Limb (tissue), 2 donors: ENCODE data around the gene CD247.

ENCODE experiments used
- DNase-seq, 2 donors: peaks; one replicate each; pipeline ENCODE4 v3.0.0-alpha.2; 2016; ENCODE audit errors: extremely low spot score in 2 of 2

CD247 gene

DNA sequence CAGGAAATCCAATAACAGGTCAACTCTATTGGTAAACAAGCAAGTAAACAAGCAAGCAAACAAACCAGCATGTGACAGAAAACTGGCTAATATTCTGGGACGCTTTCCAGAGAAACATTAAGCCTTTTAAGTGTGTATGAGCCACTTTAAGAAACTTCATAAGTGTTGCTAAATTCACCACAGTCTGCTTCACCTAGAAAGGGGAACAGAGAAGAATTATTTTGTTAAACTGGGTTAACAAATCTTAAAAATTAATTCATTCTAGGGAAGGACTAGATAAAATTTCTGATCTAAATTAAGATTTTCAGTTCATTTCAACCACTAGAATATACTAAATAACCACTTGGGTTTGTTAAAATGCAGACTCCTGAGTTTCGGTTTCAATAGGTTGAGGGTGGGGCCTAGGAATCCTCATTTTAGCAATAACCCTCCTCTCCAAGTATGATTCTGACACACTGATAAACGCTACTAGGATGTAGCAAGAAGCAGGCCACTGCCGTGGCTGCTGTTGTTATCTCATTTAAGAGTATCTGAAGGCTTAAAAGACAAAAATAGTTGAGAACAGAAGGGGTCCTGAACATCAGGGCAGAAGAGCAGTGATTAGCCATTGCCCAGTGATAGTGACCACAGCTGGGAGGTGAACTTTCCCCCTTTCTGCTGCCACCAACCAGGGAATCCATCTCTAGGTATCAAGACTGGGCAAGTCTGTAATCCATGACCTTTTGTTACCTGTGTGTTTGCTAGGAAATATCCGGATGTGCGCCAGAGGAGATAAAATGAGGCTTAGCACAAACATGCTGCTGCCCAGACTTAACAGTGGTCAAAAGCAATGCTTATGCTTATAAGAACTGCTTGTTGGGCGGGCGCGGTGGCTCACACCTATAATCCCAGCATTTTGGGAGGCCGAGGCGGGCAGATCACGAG, 24.0 kb upstream of the CD247 start:
- DNase-seq, result no peak

DNA sequence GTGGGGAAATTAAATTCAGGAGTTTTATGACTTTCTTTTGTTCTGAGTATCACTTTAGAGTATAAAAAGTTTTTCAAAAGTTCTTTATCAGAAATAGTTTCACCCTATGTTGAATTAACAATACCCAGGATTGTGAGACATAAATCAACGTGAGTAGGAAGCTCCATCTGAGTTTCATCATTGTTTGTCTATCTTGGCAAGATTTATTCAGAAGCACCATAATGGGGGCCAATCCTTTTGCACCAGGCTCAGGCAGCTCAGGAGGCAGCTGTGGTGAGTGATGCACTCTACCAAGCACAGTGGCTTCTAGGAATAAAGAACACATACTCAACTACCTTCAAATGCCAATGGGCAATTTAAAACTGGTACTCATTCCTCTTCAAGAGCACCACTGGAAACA, 23.3 kb upstream of the CD247 start:
- no peak for DNase-seq

DNA sequence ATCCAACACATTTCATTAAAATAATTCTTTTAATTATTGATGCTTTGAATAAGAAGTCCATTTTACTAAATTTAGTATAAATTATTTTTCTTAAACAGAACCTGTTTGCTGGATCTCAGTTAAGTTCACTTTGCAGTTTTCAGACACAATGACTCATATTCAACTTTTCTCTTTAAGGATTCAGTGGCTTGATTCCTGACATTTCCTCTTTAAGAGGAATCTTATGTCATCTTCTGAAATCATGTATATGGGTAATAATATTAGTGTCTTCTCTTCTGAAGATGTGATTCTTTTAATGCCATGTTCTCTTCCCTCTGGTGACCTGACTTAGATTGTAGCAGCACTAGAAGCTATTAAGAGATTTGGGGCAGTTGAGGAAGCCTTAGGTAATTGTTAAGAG, 22.7 kb upstream of the CD247 start:
- DNase-seq, result no peak

DNA sequence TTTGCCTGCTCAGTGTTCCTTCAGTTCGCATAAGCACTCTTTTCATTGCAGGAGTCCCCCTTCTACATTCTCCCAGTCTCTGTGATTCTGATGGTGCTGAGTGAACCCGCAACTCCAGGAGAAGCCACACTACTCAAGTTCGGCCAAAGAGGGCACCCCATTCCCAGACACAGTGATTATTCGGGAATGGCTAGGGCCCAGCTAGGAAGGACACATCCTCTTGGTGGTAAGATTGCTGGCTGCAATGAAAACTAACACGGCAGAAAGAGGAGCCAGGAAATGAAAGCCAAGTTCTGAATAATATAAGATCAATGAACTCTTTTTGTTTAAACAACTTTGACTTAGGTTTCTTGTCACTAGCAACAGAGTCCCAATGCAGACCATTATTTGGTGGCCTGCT, 20.3 kb upstream of the CD247 start:
- no peak for DNase-seq

DNA sequence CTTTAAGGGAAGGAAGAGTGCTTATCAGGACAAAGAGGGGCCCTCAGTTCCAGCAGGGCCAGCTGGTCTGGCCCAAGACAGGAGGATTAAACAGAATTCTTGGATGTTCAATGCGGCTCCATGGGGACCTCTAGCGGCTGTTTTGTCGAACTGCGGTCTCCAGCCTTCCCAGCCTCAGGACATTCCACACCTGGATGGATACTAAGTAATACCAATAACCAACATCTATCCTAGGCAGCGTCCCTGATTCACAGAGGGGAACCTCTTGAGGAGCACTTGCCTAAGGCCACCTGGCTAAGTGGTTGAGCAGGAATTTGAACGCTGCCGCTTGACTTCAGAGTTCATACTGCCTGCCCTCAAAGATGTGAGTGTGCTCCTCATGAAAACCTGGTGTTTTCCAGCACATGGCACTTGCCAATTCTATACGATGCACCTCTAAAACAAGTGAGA, 15.5 kb upstream of the CD247 start:
- peak; percentile 71 to 84 for DNase-seq

DNA sequence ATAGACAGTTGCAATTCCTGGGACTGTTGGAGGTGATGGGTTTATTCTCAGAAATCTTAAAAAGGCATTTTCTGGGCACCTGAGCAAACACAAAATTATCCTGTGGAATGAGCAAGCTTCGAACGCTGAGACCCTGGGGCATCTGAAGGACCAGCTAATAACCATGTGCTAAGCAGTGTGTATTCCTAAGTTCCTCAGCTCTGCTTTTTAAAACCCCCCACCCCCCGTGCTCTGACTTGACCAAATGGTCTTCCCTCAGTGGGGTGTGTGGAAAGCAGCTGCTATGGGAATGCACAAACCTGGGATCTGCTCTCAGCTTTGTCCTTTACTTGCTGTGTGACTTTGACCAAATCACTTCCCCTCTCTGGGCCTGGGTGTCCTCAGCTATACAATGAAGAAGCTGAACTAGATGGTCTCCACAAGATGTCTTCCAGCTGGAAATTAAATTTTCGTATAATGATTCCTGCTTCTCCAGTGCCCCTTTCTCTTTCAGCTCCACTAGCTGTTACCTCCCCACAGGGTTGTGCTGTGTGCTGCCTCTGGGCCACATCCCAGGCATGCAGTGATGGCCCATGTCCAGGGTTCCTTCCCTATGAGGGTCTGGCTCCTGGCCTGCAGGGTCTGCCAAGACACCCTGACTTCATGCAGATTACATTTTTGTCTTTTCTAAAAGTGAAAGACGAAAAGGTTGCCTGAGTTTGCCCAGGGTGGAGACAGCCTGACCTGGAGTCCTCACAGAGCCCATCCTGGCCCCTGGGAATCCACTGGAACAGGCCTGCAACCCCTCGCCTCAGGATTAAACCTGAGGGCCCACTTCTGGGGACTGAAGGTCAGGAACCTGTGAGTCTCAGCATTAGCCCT, 14.9 kb upstream of the CD247 start:
- DNase-seq, result peak in 1 of 2 donors; percentile 38

DNA sequence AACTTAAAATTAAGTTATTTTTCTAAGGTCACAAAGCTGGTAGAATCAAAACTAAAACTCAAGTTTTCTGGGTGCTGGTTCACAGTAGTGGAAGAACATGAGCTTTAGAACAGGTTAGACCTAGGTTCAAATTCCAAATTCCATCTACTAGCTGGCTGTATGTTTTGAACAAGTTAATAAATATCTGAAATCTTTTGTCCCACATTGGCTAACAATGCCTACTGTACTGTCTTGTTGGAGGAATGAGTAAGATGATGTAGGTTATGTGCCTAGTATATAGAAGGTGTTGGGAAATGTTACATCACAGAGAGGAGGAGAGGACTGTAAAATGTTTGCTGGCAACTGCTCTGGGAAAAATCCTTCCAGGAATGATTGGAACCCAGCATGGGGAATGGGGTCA, 14.0 kb upstream of the CD247 start:
- DNase-seq, result no peak

DNA sequence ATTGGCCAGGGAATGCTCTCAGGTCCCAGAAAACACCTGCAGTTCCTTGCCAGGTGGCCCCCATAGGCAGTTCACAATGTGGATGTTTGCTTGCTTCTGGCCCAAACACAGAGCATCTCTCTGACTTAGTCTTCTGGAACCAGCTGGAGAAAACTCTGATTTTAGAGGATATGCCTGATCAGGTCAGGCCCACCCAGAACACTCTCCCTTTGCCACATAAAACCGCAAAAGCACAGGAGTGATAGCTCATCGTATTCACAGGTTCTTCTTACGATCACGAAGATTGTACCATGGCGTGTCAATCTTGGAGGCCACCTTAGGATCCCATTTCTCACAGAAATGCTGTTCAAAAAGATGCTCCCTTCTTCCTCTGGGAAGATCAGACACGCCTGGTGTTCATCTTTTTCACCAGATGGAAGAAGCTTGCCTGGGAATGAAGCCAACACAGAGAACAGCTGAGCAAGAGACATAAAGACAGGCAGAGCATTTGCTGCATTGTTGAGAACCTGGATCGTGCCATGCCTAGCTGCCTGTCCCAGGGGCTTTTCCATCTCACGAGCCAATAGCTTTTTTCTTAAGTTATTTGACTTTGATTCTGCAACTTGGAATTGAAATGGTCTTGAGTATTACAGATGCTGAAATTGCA, 11.6 kb upstream of the CD247 start:
- DNase-seq, result peak; percentile 58 to 81

DNA sequence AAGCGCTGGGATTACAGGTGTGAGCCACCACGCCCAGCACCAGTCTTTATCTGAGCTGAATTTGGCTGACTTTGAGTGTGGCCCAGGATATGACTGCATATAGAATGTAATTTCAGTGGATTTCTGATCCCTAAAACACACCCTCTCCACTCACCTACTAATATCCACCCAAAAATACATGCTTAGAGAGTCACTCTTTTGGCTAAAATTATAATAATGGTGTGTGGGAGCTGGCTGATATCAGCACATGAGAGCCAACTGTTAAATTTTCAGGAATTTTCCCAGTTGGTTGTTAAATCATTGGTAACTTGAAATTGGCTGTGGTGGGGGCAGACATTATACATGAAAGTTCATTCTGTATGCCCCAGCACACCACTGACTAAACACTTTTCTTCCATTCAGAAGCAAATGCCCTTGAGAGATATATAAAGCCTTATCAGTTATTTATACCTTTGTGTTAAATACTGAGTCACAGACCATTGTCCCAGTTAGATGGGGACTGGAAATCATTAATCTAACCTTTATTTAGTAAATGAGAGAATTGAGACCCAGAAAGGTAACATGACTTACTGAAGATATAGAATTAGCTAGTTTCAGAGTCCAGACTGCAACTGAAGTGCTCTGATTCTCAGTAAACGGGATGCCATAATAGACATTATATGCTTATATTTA, 9.9 kb upstream of the CD247 start:
- no peak for DNase-seq

DNA sequence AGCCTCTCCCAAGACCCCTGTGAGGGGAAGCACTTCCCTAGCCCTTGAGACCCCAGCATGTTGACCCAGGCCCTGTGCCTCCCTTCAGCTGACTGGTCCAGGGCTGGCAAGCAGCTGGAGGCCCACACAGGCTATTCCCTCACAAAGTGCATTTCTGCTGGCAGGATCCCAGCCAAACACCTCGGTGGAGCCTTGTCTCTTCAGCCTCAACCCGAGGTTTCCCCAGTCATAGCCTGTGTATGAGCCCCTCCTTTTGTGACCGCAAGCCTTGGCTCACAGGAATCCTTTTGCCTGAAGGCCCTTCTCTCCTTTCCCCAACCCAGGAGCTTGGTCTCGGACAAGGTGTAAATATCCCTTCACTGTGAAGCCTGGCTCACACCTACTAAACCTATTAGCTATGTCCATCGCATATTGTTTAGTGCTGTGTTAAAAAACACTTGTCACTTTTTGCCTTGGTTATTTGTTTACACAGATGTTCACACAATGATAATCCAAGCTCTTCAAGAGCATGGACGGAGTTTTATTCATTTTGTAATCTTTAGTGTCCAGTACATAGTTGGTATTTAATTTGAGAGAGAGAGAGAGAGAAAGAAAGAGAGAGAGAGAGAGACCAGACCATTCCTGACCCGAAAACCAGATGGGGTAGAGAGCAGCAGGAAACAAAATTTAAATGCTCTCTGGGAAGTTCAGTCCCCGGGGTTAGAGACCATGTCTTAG, 8.5 kb upstream of the CD247 start:
- DNase-seq, result no peak

DNA sequence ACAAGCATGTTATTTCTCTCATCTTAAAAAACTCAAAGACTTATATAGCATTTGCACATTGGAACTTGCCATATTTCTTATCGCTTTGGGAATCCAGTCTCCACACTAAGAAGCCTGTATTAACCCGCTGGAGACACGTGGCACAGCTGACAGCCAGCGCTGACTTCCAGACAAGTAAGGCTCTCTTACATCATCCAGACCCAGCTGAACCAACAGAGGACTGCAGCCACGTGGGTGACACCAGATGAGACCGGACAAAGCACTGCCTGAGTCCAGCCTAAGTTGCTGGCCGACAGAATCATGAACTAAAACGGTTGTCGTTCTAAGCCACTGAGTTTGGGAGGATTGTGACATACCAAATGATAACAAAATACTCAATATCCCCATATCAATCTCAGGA, 6.3 kb upstream of the CD247 start:
- DNase-seq, result no peak

DNA sequence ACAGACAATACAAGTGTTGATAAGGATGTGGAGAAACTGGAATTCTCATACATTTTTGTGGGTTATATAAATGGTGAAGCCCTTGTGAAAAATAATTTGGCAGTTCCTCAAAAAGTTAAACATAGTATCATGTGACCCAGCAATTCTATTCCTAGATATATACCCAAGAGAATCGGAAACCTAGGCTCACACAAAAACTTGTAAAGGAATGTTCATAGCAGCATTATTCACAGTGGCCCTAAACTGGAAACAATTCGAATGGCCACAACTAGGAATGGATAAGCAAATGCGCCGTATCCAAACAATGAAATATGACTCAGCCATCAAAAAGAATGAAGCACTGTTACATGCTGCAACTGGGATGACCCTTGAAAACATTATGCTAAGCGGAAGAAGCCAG, 3.9 kb upstream of the CD247 start:
- DNase-seq, result no peak

DNA sequence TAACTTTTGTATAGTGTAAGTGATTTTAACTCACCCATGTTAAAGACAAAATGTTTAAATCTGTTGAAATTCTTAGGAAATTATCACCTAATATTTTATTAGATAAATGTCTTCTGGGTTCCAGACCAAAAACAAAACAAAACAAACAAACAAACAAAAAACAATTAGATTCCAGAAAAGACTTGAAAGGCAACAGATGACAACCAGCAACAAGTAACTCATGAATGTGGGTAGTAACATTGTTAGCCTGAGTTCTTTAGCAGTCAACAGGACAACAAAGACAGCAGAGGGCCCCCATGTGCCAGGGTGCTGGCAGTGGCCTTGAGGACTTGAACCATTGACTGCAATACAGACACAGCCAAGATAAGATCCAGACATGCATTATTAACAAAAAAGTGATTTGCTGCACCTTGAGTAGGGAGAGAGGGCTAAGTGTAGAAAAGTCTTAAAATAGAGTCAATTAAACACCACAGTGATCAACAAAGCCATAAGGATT, 2.4 kb upstream of the CD247 start:
- DNase-seq, result no peak

DNA sequence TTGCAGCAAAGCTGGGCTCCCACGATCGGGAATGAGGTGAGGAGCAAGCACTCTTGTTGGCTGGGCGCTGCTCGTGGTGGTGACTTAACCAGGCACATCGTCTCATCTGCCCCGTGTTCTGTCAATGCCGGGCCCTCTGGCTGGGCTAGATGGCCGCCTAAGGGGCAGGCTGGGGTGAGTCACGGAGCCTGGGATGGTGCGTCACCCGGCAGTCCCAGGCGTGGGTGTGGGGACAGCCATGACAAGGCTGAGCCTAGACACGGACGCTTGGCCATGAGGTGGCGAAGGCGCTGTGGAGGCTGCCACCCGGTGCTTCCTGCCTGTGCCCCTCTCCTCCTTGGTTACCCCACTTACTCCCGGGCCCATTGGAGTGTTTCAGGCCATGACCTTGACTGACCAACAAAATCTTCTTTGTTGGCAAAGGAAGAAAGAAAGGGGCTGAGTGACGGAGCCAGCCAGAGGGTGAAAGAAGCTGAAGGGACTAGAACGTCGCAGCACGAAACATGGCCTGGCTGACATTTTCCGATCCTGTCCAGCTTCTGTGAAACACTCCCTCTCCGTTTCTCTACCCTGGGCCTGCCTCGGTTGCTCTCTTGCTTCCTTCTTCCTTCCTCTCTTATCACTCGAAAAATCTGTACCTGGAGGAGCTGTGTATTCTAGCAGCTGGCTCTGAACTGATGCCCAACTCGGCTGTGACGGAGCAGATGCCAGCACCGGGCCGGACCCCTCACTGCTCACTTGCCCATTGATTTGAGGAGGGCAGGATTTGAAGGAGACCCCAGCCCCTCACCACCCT, 596 bp downstream of the CD247 start:
- no peak for DNase-seq

DNA sequence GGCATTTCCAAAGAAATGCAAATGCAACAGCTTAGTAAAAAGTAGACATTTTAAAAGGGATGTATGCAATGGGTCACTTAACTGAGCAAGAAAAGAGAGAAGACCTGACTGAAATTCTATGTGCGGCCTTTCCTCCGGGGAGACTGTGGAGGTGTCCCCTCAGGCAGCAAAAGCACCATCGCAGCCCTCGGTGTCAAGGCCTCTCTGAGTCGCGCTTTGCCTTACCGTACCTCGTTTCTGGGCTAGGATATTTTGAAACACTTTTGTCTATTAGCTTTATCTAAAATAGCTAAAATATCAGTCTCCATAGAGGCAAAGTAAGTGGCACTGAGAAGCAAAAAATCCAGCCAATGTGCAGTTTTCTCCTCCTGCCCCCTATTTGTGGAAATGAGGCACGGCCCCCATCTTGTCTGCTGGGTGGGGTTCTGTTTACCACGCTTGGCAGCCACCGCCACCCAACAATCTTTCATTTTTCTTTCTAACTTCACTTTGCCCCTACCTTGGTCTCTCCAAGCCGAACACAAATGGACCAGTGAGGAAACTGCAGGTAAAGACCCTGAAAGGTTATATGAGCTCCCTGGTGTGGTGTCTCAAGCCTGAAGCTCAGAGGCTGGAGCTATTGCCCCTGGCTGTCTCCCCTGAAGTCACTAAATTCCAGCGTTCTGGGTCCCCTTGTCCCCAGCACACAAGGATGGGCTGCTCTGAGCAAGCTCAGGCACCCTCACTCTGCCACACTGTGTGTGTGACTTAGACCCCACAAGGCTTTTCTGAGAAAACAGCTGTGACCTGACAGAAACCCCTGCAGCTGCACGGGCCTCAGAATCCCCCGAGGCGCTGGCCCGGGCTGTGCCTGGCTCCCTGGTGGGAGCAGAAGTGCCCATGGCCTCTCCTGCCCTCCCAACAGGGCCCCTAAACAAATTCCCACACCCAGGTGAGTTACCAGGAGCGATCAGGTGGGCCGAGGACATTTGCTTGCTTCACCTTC, 1.6 kb downstream of the CD247 start:
- no peak for DNase-seq

DNA sequence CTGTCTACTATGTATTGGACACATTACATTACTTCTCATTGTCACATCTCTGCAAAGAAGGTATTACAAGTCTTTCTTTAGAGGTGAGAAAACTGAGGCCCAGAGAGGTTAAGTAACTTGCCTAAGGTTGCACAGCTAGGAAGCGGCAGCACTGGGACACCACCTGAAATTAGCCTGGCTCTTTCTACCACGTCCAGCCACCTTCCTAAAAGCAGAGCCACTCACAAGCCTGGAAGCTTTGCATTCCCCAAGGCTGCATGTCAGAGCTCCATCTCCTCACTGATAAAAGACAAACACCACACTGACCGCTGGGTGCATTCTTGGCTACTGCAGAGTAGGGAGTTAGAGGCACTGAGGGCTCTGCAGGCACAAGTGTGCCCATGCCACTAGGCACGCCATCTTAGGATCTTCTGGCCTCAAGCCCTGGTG, 2.4 kb downstream of the CD247 start:
- DNase-seq, result no peak

DNA sequence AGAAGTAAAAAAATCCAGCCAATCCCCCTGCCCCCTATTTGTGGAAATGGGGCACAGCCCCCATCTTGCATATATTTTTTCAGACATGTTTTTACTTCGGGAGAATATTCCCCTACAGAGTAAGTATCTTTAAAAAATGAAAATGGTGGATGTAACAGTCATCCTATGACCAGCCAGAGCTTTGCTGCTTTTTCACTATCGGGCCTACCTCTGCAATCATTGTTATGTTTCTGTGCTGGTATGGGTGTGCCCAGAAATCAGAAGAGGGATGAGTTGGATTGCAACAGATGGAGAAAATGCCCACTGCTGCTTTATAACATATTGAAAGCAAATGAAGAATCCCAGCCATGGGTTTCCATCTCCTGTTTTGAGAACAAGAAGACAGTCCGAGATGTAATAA, 2.9 kb downstream of the CD247 start:
- DNase-seq, result no peak

DNA sequence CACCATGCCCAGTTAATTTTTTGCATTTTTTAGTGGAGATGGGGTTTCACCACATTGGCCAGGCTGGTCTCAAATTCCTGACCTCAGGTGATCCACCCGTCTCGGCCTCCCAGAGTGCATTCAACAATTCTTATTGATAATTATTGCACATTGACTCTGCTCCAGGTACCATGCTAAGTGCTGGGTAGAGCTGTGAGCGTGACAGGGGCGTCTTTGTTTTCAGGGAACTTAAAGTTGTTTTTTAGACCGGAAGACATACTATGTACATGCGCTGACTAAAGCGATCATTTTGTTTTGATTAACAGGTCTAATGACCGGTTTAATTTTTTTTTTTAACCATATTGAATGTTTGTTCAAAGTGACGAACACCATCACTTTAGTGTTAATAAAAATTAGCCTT, 4.0 kb downstream of the CD247 start:
- no peak for DNase-seq
